Hypothalamus (tissue), 51 donors: ENCODE data around the gene FMNL3.

Experiments
- DNase-seq, 51 donors: peaks; one replicate each; lab custom pipeline; 2025; lab: John Stamatoyannopoulos, UW

FMNL3 gene

DNA sequence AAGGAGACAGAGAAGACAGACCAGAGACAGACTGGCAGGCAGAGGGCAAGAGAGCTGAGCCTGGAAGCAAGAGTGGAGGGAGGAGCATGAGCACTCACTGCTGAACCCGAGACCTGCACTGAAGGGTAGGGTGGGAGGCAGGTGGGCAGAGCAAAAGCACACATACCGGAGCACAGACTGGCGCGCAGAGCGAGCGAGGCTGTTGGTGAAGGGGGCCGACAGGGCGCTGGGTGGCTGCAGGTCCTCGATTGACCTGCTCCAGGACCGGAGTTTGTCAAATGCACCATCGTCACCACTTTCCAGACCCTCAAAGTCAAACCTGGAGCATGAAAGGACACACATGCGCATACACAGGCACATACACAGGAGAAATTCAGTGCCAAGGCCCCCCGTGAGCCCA, 48.9 kb downstream of the FMNL3 start:
- no peak for DNase-seq

DNA sequence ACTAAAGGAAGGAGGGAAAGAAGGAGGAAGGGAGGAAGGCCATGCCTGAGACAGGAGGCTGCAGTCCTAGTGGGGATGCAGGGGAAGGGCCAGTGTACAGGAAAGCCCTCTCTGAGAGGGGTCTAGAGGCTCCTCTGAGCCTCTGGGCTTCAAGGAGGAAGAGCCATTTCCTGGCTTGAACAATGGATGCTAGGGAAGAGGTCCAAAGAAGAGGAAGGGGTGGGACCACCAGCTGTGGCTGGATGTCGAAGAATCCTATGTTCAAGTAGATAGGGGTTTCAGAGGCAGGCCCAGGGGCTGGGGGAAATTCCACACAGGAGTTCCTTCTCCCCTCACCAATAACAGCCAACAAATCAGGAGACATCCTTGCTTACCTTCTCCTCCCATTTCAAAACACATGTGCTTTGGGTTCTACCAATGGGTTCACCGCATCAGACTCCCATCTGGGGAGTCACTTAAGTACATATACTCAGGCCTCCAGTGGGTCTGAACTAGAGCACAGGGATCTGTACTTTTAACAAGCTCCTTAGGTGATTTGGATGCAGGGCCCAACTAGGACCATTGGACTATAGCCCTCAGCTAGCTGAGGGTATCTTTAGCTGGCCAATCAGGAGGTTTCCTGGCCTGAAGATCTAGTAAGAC, 51.5 kb downstream of the FMNL3 start:
- no peak for DNase-seq

DNA sequence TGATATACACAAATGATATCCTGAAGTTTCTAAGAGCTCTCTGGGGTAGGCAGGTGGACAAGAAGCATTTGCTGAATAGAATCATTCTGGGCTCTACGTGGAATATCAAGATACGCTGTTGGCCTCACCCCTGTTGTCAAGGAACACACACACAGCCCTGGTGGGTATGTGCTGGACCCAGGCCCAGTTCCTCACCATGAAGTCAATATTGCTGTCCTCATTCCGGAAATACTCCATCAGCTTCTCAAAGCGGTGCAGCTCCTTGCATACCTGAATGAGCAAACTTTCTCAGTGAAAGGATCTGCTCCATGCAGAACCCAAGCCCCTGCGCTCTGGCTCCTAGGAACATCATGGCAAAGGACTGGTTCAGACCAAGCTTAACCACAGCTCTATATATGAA, 52.5 kb downstream of the FMNL3 start:
- no peak for DNase-seq

DNA sequence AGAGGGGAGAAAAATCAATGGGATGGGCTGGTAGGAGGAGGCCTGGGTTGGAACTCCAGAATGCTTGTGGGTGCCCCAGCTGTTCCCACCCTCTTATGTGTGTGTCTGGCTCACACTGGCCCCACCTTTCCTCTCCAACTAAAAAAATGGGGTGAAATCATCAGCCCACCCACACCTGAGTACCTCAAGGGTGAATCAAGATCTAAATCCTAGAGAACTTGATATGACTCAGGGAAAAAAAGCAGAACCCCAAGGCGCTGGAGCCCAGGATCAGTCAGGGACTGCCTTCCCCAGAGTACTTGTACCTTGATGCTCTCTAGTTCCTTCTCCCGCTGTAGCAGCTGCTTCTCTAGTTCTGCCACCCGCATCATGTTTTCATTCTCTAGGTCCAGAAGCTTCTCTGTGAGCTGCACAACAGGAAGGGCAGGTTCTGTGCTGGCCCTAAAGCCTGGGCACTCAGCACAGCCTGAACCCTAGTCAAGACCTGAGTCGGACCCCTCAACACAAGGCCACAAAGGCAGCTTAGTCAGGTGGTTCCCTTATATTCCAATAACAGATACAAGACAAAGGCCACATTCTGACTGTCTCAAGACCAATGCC, 54.2 kb downstream of the FMNL3 start:
- DNase-seq, result no peak

DNA sequence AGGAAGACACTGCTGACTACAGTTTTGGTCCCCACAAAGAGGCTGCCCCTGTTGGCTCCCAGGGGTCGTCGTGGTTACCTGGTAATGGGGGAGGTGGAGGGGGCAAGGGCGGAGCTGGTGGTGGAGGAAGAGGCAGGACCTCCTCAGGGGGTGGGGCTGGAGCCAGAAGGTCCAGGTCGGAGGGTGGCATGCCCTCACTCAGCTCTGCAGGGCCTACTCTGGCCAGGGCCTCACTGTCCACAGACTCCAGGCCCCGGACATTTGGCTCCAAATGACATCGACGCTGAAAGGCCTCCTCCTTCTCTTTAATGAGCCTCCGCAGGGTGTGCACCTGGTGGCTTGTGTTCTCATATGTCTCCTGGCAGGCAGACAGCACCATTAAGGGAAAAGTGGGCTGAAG, 55.4 kb downstream of the FMNL3 start:
- DNase-seq, result no peak

DNA sequence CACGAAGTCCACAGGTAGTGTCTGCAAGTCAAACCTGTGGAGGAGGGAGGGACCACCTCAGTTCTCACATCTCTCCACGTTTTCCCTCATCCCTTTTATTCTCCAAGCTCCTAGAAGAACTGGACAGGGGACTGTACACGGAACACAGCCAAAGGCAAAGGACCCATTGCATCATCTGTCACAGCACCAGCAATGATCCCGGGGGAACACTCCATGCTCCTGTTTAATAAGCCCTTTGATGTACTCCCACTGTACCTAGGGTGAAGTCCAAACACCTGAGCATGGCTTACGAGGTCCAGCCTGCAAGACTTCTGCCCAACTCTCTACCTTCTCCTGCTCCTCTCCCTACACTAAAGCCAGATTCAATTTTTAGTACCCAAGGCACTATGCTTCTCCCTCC, 57.3 kb downstream of the FMNL3 start:
- no peak for DNase-seq

DNA sequence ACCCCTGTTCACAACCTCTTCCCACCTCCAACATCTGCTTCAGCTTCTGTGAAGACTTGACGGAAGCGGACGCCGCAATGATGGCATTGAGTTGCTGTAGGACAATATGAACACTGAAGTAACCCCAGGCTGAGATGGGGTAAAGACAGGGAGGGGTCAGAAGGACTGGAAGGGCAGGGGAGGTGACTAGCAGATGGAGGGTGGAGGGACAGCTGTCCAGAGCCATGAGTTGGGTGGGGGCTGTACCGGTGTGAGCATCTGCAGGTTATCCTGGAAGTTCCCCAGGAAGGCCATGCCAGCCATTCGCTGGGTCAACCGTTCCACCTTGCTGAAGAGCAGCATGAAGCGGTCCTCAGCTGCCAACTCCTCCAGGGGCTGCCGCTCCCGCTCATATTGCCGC, 57.8 kb downstream of the FMNL3 start:
- no peak for DNase-seq

DNA sequence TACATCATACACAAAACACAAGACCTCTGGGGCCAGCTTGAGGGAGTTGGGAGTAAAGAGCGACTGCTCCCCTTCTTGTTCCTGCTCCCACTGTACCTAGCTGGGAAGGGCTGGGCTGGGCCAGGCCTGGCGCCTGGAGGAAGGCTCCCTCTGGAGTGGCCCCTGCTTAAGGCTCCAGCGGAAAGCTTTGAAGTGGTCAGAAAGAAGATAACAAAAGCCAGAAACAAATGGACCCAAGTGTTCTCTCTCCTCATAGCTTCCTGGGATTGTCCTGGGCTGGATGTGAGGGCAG, 58.5 kb downstream of the FMNL3 start:
- DNase-seq, result no peak

DNA sequence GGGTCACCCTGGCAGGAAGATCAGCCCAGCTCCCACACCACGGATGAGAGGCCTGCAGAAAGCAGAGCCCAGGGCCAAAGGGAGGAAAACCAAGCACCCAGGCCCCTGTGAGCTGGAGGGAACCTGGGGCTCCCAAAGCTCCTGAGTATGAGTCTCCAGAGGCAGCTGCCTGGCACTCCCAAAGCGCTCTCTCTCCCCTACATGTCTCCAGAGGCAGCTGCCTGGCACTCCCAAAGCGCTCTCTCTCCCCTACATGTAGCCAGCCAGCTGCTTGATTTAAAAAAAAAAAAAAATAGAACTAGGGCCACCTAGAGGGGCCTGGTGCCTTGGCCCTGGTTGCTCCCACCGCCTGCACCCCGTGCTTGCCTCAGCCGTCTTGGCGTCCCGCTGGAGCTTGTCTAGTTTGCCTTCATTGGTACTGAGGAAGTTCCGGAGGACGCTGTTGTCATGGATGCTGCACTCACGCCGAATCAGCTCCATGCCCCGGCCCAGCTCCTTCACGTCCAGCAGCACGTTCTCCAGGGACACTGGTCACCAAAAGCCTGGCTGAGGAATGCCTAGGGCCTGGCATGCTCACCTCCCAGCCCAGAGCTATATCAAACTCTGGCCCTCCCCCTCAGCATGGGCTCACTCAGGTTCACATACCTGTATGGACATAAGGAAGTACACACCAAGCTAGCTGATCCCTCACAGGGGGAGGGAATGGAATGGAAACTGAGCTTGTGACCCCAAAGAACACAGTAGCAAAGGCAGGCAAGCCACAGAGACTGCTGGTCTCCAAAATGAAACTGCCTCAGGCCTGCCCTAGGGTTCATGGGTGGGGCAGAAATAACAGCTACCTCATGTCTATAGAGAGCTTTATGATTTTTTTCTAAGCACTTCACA, 59.1 kb downstream of the FMNL3 start:
- peak in 2 of 51 donors; percentile 13 to 14 for DNase-seq

DNA sequence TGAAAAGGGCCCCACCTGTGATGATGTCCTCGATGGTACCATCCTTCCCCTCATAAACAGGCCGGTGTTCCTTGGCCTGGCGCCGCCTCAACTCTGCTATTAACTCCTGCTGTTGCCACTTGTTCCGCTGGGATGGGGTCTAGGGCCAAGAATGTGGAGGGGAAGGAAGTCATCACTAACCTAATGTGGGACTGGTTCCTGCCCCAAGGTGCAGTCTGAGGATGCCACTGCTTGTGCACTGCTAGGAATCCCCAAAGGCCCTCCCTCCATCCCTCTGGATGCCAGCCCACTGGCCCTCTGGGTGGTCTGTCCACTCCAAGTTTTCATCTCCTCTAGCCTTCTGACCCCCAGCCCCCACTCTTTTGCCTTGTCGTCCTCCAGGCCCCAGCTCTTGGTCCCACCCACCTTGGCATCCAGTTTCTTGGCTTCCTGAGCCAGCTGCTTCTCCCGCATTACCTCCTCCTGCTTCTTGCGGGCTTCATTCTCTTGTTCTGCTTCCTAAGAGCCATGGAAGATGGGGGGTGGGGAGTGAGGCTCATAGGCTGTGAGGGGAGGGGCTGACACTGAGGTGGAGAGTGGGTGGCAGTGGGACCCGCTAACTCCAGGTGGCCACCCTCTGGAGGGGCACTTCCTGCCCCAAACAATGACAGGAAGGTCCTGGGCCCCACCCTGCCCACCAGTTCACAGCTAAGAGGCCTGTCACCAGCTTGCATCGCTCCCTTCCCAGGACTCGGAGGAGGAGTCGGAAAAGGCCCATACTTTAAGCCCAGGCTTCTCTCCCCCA, 60.1 kb downstream of the FMNL3 start:
- no peak for DNase-seq

DNA sequence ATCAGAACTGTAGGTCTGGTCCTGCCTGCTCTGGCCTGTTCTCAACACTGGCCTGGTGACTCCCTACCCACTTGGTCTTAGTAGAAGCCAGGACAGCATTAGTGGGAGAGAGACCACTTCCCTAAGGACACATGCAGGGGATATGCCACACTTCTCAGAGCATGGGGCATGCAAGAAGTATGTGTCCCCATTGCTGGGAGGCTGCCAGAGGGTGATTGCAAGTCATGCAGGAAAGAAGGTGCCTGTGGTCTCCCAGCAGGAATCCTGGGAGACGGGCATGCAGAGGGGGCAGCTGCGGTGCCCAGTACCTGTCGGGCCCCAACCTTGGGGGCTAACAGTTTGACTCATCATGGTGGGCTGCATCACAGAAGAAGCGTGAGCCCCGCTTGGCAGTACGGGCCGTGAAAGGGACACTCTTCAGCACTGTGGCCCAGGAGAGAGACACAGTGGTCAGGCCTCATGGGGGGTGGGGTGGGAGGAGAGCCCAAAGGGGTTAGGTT, 60.8 kb downstream of the FMNL3 start:
- DNase-seq, result no peak

DNA sequence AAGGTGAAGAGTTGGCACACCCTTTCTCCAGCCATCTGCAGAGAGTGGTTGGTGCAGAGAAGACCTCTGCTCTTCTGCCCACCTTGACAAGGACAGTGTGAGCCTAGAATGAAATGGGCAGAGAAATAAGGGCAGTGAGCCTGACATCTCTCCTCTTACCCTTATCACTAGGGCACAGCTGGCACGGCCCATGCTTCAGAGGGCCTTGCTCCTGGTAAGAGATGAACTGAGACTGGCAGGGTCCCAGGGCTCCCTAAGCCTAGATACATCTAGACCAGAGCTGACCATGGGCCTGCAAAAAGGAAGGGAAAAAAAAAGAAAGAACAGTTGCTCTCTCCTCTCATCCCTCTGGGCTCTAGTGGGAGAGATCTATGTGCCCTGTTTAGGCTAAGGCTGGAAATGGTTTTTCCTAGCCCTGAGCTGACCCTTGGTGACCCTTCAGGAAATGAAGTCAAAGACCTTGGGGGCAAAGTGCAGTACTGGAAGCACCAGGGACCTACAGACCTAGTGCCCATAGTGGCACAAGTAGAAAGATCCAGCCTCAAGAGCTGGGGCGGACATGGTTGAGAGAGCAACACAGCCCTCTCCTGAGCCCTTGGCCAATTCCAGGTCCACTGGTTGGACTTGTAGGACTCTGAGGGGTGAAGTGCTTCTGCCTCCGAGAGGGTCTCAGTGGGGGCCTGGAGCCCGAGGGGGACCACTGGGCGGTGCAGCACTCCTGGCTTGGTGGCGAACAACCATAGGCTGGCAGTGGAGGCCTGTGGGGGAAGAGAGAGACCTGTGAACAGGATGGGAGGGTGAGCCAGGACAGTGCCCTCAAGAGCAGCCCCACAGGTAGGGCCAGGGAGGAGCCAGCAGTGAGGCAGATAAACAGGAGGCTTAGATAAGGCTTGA, 61.8 kb downstream of the FMNL3 start:
- no peak for DNase-seq

DNA sequence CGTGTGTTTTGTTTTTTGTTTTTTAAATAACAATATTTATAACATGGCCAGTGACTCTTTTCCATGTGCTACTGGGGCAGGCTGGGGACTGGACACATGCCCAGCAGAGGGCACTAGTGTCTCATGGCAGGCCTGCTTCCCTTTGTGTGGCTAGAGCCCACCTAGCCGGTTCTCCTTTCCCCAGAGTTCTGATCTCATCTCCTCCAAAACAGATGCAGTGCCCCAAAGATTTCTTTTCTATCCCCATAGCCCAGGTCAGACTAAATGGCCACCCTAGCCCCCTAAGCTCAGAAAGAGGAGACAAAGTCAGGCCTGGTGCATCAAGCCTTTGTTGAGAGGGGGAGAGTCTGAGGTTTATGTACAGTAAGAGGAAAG, 62.6 kb downstream of the FMNL3 start:
- DNase-seq, result peak in 48 of 51 donors; percentile 12 to 86 (median 58)

DNA sequence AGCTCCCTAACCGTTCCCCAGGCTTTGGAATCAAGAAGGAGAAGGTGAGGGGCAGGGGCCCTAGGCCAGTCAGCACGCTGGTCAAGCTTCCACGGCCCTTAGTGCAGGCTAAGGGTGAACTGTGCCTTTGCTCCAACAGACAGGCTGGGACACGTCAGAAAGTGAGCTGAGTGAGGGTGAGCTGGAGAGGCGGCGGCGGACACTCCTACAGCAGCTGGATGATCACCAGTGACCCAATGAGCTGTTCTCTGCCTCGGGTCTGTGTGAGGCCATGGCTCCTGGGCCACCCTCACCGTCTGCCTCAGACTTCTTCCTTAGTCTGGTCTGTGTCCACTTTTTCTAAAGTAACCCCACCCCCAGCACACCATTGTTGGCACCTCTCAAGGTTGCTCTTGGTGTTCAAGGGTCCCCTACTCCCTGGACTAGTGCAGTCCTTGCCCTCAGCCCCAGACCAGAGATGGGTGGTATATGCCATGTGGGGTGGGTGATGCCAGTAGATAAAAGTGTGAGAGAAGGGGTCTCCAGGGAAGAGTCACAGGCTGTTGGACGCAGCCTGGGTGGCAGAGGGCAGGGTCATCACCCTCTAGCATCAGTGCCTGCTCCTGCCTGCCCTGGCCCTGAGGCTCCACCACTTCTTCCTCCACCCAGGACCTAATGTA, 63.1 kb downstream of the FMNL3 start:
- DNase-seq, result peak in 1 of 51 donors; percentile 14

DNA sequence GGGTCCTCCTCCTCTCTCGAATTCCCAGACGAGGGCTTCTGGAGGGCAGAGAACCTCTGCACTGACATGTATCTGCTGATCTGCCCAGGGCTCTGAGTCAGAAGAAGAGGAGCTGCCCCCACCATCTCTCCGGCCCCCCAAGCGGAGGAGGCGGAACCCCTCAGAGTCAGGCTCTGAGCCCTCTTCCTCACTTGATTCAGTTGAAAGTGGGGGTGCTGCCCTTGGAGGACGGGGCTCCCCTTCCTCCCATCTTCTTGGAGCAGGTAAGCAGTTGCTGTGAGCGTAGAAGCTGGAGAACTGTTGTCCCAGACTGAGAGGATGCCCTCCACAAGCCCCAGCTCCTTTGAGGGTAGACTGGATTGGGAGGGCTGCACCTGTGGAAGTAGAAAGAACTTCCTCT, 64.1 kb downstream of the FMNL3 start:
- DNase-seq, result no peak

DNA sequence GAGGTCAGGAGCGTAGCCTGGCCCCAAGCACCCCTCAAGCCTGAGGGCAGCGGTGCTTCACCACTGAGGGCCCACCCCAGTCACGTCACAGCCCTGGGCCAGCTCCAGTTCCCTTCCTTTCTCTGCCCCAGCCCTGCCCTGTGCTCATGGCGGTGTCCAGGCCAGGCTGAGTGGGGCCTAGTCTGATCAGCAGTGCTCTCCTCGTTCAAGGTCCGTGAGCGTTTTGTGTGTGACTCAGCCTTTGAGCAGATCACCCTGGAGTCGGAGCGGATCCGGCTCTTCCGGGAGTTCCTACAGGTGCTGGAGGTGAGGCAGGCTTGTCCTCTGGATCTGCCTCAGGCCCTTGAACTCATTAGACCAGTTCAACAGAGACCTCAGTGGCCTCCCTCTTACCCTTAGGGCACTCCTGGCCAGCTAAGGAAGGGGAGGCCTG, 64.8 kb downstream of the FMNL3 start:
- DNase-seq, result no peak

DNA sequence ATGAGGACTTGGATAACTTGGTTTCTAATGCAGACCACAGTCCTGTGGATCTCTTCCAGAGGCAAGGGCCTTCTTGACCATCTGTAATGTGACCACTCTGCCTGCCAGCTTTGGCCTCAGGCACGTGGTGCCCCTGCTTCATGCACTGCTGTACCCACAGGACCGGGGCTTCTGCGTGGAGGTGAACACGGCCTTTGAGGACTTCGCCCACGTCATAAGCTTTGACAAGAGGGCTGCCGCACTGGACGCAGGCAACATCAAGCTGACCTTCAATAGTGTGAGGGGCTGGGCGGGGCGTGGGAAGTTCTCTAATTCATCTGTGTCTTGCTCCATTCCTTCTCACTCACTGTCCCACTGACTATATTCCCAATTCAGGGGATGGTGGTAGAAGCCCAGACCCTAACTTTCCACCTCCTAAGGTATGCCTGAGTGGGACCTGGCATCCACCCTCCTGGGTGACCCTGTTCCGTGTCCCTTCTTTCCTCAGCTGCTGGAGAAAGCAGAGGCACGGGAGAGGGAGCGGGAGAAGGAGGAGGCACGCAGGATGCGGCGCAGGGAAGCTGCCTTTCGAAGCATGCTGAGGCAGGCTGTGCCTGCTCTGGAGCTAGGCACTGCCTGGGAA, 65.3 kb downstream of the FMNL3 start:
- DNase-seq, result no peak

DNA sequence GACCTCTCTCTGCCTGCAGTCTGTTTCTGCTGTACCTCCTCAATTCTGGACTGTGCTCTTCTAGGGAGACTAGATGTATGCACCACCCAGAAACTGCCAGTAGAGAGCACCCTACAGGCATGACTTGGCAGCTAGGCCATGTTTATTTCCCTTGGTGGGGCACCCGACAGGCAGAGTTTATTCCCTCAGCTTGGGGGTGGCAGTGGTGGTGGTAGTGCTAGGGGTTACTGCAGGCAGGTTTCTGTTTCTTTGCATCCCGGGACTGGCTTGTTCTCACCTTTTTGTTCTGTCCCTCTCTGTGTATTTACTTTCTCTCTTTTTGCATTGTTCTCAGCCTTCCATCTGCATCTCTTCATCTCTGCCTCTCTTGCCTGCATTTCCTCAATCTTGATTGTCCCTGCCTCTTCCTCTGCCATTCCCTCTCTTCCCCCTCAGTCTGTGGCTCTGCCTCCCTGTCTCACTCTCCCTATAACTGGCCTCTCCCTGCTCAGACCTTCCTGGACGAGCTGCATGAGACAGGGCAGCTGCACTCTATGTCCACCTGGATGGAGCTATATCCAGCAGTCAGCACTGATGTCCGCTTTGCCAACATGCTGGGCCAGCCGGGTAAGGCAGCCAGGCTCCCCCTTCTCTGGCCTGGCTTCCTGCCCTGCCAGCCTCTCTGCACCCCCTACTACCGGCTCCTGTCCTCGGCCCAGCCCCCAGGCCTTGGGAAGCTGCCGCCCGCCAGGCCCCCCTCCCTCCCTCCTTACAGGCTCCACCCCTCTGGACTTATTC, 70.0 kb downstream of the FMNL3 start:
- DNase-seq, result peak in 40 of 51 donors; percentile 9 to 84 (median 35)
